Activated naive CD4-positive, alpha-beta T cell treated with anti-CD3 and anti-CD28 coated beads for 36 hours (primary cell): ENCODE measurements around the gene INSL6. TPM values are rescaled to one million over a fixed set of nuclear protein-coding genes. Genes with fewer than 3 reads are reported as not detected.
"Not testable (repeated sequence)": the region's sequence is repeated elsewhere in the genome, so short reads cannot be mapped to it uniquely, and the experiment has no call there.

ENCODE experiments used
- CTCF ChIA-PET: fragments of 350-600 bp; sonication (Branson Sonifier 250); formaldehyde crosslinking; loops from one replicate; lab custom pipeline; 2021; ENCODE audit warnings: antibody characterized with exemption; lab: Charles Lee
- DNase-seq: peaks from one replicate; pipeline ENCODE4 v3.0.0-alpha.2; 2020
- H3K27ac Mint-ChIP-seq: one replicate; pipeline ENCODE4 v1.8.0; 2021; ENCODE audit warnings: mild to moderate bottlenecking, mixed read lengths
- H3K27me3 Mint-ChIP-seq: one replicate; pipeline ENCODE4 v1.8.0; 2021; ENCODE audit warnings: low read depth, mixed read lengths
- H3K36me3 Mint-ChIP-seq: one replicate; pipeline ENCODE4 v1.8.0; 2021; ENCODE audit warnings: low read depth, mixed read lengths
- H3K4me1 Mint-ChIP-seq: one replicate; pipeline ENCODE4 v1.8.0; 2021; ENCODE audit warnings: low read depth, mixed read lengths
- H3K4me3 Mint-ChIP-seq: one replicate; pipeline ENCODE4 v1.8.0; 2021; ENCODE audit warnings: mild to moderate bottlenecking, moderate library complexity, mixed read lengths
- H3K9me3 Mint-ChIP-seq: one replicate; pipeline ENCODE4 v1.8.0; 2021; ENCODE audit warnings: mixed read lengths
- intact Hi-C: fragments of 100-400 bp; cut with micrococcal nuclease; formaldehyde crosslinking; loops from one replicate; pipeline ENCODE4 v1.15.1; 2023
- total RNA-seq, 2 experiments: library from RNA; stranded (reverse); gene quantifications; one replicate each; pipeline ENCODE4 v1.2.3, GENCODE V29; 2021

The INSL6 gene, protein sequence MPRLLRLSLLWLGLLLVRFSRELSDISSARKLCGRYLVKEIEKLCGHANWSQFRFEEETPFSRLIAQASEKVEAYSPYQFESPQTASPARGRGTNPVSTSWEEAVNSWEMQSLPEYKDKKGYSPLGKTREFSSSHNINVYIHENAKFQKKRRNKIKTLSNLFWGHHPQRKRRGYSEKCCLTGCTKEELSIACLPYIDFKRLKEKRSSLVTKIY
- not detected for total RNA-seq

DNA sequence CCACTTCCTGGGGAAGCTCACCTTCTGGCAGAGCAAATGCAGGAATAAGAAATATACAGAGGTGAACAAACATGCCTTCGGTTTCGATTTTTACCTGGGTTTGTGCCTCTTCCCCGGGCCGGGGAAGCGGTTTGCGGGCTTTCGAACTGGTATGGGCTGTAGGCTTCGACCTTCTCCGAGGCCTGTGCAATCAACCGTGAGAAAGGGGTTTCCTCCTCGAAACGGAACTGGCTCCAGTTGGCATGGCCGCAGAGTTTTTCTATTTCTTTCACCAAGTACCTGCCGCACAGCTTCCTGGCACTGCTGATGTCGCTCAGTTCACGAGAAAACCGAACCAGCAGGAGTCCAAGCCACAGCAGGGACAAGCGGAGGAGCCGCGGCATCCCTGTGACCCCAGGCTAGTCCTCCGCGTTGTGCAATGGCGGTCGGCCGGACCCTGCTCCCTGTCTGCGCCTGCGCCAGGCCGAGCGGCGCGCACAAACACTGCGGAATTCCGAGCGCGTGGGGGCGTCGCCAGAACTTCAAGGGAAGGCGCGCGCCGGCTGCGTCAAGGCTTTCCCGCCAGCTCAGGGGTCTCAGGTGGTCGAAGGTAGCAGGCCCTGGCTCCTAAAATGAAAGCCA lies at the start of gene INSL6:
Gene INSL6, minus strand, starts transcription at position 420 of the 621 bp plus-strand sequence. Its CDS starts 37 bp downstream, at position 383.
- Mint-ChIP-seq H3K36me3 (peaks cover 1% of the 10 kb centered on the region), H3K27ac (no peak within 1 kb of the TSS), H3K4me1 (peaks cover 13% of the 10 kb centered on the region), H3K9me3 (peaks cover under 1% of the 10 kb centered on the region), H3K27me3 (no peaks in the 10 kb centered on the region), H3K4me3 (no peak within 1 kb of the TSS)
- intact Hi-C loops = loop anchor here (5.0 kb wide), 2 partner anchors 137 to 647 kb away; partner anchors contain the start of gene ERMP1
- CTCF ChIA-PET = interaction anchor here (0.6 to 2.4 kb wide), 15 partner anchors 10 to 633 kb away, joined by 3 to 45 read pairs (median 6); partner anchors contain the start of genes CD274 and PDCD1LG2
- DNase-seq = no peak

DNA sequence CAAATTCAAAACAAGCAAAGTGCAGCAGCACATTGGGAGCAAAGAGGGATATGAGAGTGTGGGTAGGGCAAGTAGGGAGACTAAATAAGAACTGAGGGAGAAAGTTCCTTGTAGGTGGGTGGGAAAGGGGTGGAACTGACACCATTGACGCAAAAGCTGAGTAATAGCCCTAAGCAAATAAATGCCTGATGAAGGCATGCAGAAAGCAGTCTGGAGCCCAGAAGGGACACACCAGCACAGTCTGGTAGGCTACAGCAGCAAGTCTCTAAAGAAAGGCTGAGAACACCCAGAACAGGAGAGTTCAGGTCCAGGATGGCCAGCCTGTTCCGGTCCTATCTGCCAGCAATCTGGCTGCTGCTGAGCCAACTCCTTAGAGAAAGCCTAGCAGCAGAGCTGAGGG lies 45.8 kb upstream of the INSL6 start, which contains the start of gene INSL4:
Gene INSL4, plus strand, starts transcription at position 208 of the 400 bp plus-strand sequence. Its CDS starts 105 bp downstream, at position 313.
- intact Hi-C loops = no loop called here
- no peaks in the 10 kb centered on the region for H3K4me1 Mint-ChIP-seq
- no peak for DNase-seq
- no peaks in the 10 kb centered on the region for H3K27me3 Mint-ChIP-seq
- H3K9me3 Mint-ChIP-seq = no peaks in the 10 kb centered on the region
- no peak within 1 kb of the TSS for H3K4me3 Mint-ChIP-seq
- H3K36me3 Mint-ChIP-seq = no peaks in the 10 kb centered on the region
- CTCF ChIA-PET = no interaction called here
- no peak within 1 kb of the TSS for H3K27ac Mint-ChIP-seq

DNA sequence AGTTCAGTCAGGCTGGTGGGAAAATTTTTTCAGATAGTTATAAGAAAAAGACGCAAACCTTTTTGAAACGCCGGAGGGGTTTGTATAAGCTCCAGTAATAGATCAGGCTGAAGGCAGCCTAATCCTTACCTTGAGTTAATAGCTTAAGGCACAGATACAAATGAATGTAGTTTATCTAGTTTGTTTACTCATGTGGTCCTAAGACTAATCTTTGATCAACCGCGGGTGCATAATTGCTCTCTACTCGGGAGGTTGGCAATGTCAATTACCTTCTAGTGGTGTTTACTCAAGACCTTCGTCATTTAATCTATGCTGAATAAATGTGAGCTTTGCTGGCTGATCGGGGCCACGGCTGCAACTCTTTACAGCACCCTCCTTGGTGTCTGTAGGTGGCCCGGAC lies 45.1 kb upstream of the INSL6 start:
- CTCF ChIA-PET = no interaction called here
- H3K27me3 Mint-ChIP-seq = no peaks in the 10 kb centered on the region
- intact Hi-C loops = no loop called here

DNA sequence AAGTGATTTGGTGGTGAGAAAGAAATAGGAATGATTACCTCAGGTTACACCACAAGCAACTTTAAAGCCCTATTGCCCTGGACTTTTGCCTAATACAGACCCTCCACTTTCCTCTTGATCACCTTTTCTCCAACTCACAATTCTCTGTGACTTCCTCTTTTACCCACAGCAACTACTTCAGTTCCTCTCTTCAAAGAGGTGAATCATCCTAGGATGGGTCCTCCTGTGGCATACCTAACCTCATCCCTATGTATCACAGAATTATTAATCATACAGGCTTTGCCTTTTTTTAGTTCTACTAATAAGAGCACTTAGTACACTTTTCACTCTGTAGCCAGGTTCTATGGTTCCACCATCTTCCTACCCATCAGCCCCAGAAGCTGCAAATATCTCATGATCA lies 19.6 kb upstream of the INSL6 start:
- CTCF ChIA-PET = interaction anchor here (1.6 kb wide), 1 partner anchor 19 kb away, joined by 4 read pairs; no protein-coding TSS in a partner anchor
- no peak for DNase-seq
- no peaks in the 10 kb centered on the region for H3K36me3 Mint-ChIP-seq
- H3K9me3 Mint-ChIP-seq = peaks cover 7% of the 10 kb centered on the region
- H3K4me1 Mint-ChIP-seq = peaks cover 8% of the 10 kb centered on the region
- intact Hi-C loops = loop anchor here (5.0 kb wide), 1 partner anchor 397 kb away; no protein-coding TSS in a partner anchor
- H3K27me3 Mint-ChIP-seq = no peaks in the 10 kb centered on the region
- H3K4me3 Mint-ChIP-seq = no peak overlapping the region
- no peak overlapping the region for H3K27ac Mint-ChIP-seq

More for the DNA sequence above, 45.1 kb upstream of the INSL6 start:
- no peak for DNase-seq
- H3K4me3 Mint-ChIP-seq = no peak overlapping the region
- H3K9me3 Mint-ChIP-seq = no peaks in the 10 kb centered on the region
- H3K36me3 Mint-ChIP-seq = no peaks in the 10 kb centered on the region
- no peaks in the 10 kb centered on the region for H3K4me1 Mint-ChIP-seq
- H3K27ac Mint-ChIP-seq = no peak overlapping the region

DNA sequence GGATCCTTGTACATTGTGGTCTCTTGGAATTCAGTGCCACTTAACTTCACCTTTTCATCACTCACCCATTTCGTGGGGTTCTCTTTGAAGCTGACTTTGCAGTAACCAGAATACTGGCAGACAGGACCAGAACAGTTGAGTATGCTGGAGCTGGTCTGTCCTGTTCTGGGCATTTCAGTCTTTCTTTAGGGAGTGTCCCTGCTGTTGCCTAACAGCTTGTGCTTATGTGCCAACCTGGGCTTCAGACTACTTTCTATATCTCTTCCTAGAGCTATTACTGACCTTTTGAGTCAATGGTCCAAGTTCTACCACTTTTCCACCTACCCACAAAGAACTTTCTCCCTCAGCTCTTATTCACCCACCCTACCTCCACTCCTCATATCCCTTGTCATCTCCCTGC lies 10.0 kb upstream of the INSL6 start:
- Mint-ChIP-seq H3K27ac (no peak overlapping the region), H3K36me3 (no peaks in the 10 kb centered on the region), H3K4me1 (no peaks in the 10 kb centered on the region), H3K4me3 (no peak overlapping the region), H3K9me3 (peaks cover 4% of the 10 kb centered on the region), H3K27me3 (no peaks in the 10 kb centered on the region)
- intact Hi-C loops = no loop called here
- no peak for DNase-seq
- CTCF ChIA-PET = interaction anchor here (0.9 to 2.8 kb wide), 4 partner anchors 9 to 437 kb away, joined by 3 to 15 read pairs (median 4); no protein-coding TSS in a partner anchor

DNA sequence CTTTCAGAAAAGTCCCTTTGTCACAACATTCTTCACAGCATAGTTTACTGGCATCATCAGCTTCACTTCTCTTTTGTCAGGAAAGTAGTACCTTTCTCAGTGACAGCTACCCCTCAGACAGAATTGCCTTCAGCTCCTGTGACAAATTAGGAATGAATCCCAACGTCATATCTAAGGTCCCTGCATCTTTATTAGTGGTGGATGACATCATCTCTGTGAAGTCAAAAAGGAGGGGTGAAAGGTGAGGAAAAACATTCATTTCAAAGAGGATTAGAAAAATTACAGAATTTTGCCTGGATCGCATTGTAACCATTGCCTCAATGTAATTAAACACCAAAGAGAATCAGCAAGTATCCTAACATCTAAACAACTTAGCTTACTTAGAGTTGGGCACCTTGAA lies 7.9 kb upstream of the INSL6 start:
- Mint-ChIP-seq H3K4me1 (no peaks in the 10 kb centered on the region), H3K27me3 (no peaks in the 10 kb centered on the region), H3K27ac (no peak overlapping the region), H3K36me3 (no peaks in the 10 kb centered on the region), H3K4me3 (no peak overlapping the region), H3K9me3 (peaks cover 4% of the 10 kb centered on the region)
- DNase-seq = no peak
- intact Hi-C loops = no loop called here
- CTCF ChIA-PET = interaction anchor here (1.6 kb wide), 1 partner anchor 10 kb away, joined by 3 read pairs; no protein-coding TSS in a partner anchor

DNA sequence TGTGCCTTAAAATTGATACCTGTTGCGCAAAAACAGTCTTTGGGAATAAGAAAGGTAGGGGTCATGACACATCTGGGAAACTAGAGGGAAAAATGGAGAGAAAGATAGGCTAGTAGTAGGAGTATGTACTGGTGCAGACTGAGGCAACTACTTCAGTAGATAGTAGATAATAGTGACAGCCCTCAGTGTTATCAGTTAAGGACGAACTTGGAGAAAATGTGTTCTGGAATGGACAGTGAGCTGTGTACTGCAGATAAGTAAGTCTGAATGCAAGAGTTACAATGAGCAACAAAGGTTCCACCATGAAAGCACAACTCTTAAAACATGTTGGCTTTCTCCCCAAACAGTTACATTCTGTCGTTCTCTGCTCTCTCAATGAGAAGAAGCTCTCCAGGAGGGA lies 6.5 kb upstream of the INSL6 start:
- H3K9me3 Mint-ChIP-seq = no peaks in the 10 kb centered on the region
- CTCF ChIA-PET = interaction anchor here (0.5 to 1.5 kb wide), 3 partner anchors 9 to 233 kb away, joined by 3 to 4 read pairs (median 3); no protein-coding TSS in a partner anchor

DNA sequence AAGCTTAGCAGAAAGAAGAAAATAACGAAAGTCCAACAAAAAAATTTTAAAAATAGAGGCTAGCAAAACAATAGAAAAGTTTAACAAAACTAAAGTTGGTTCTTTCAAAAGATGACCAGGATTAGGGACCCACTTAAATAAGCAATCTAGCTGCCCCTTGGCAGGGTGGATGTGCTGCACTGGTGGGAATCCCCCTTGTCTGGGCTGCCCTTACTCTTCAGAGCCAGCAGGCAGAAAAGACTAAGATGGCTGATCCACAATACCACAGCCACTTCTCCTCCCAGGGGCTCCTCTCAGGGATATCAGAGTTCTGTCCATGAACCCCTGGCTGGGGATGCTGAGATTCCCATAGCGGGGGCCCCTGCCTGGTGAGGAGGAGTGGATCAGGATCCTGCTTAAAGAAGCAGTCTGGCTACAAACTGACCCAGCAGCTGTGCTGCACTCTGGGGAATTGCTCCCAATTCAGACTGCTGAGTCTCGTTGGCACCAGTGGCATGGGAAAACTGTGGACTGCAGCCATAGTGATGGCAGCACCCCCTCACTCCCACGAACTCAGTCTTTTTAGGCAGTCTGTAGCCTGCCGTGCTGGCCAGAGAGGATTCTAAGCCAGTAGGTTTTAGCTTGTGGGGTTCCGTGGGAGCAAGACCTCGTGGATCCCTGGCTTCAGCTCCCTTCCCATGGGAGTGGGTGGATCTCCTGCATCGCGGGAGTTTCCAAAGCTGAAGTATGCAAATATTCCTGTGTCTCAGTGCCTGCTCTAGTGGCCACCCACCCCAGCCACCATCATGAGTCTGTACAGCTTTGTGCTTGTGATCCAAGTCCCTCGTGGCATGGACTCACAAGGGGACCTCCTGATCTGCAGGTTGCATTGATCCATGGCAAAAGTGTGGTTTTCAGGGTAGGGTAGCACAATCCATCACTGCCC lies 2.9 kb upstream of the INSL6 start:
- H3K36me3 Mint-ChIP-seq = no peaks in the 10 kb centered on the region
- intact Hi-C loops = loop anchor here (5.0 kb wide), 2 partner anchors 134 to 644 kb away; partner anchors contain the start of gene ERMP1
- H3K27ac Mint-ChIP-seq = no peak overlapping the region
- peaks cover 11% of the 10 kb centered on the region for H3K4me1 Mint-ChIP-seq
- H3K9me3 Mint-ChIP-seq = no peaks in the 10 kb centered on the region
- H3K27me3 Mint-ChIP-seq = no peaks in the 10 kb centered on the region
- no peak for DNase-seq
- no peak overlapping the region for H3K4me3 Mint-ChIP-seq
- CTCF ChIA-PET = interaction anchor here (0.6 to 2.1 kb wide), 14 partner anchors 10 to 425 kb away, joined by 3 to 10 read pairs (median 4); no protein-coding TSS in a partner anchor

More for the DNA sequence above, 6.5 kb upstream of the INSL6 start:
- Mint-ChIP-seq H3K27me3 (no peaks in the 10 kb centered on the region), H3K27ac (no peak overlapping the region), H3K36me3 (no peaks in the 10 kb centered on the region), H3K4me1 (peaks cover 2% of the 10 kb centered on the region), H3K4me3 (no peak overlapping the region)
- intact Hi-C loops = no loop called here
- no peak for DNase-seq

DNA sequence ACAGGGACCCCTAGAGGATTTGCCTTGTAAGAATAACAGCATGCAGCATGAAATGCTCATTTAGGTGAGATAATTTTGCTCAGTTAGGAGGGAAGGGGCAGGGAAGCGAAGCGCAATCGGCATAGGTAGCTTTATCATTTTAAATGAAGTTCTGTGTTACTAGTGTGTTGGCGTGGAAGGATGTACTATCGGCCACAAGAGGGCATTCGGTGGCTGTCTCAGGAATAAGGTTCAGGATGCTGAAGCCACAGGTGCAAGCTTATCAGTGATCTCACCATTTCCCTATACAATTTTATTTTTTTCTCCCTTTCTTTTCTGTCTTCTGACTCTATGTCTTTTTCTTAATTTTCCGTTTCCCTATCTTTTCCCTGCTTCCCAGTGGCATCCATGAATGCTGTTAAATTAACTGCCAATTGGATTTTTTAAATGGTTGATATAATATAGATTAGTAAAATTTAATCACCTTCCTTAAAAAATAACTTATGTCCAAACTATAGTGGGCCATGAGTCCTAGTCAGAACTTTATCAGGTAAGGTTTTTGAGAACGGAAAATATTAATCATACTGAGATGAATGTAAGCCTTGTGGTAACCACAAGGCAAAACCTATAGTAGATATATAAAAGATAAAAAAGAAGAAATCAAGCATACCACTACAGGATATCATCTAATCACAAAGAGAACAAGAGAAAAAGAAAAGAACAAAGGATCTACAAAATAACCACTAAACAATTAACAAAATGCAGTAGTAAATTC lies 1.2 kb upstream of the INSL6 start:
- peaks cover 13% of the 10 kb centered on the region for H3K4me1 Mint-ChIP-seq
- no peaks in the 10 kb centered on the region for H3K9me3 Mint-ChIP-seq
- CTCF ChIA-PET = interaction anchor here (0.7 to 2.4 kb wide), 33 partner anchors 8 to 582 kb away, joined by 3 to 45 read pairs (median 5); partner anchors contain the start of genes CD274, PDCD1LG2 and PLGRKT
- no peak overlapping the region for H3K4me3 Mint-ChIP-seq
- DNase-seq = peak; percentile 79
- H3K36me3 Mint-ChIP-seq = no peaks in the 10 kb centered on the region
- intact Hi-C loops = loop anchor here (1.0 to 5.0 kb wide), 10 partner anchors 76 to 646 kb away; partner anchors contain the start of gene ERMP1
- no peaks in the 10 kb centered on the region for H3K27me3 Mint-ChIP-seq
- no peak overlapping the region for H3K27ac Mint-ChIP-seq

DNA sequence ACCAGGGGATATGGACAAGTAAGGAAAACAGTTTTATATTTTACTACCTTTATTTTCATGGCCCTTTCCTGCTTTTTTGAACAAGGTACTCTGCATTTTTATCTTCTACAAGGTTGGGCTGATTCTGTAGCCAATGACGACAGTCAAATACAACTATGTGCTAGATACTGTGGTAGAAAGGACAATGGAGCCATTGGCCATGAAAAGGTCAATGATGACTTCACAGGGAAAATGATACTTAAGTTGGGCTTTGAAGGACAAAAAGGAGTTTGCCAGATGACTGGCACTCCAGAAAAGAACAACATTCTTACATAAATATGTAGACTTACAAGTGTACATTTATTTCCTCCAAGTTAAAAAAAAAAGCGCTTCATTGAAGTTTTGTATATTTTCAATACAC lies 663 bp downstream of the INSL6 start:
- H3K9me3 Mint-ChIP-seq = peaks cover 3% of the 10 kb centered on the region
- no peak overlapping the region for H3K27ac Mint-ChIP-seq
- DNase-seq = no peak
- peaks cover 13% of the 10 kb centered on the region for H3K4me1 Mint-ChIP-seq
- H3K36me3 Mint-ChIP-seq = peaks cover 1% of the 10 kb centered on the region
- CTCF ChIA-PET = interaction anchor here (2.4 kb wide), 1 partner anchor 241 kb away, joined by 45 read pairs; no protein-coding TSS in a partner anchor
- intact Hi-C loops = loop anchor here (5.0 kb wide), 2 partner anchors 138 to 648 kb away; partner anchors contain the start of gene ERMP1
- H3K4me3 Mint-ChIP-seq = no peak overlapping the region
- H3K27me3 Mint-ChIP-seq = no peaks in the 10 kb centered on the region

DNA sequence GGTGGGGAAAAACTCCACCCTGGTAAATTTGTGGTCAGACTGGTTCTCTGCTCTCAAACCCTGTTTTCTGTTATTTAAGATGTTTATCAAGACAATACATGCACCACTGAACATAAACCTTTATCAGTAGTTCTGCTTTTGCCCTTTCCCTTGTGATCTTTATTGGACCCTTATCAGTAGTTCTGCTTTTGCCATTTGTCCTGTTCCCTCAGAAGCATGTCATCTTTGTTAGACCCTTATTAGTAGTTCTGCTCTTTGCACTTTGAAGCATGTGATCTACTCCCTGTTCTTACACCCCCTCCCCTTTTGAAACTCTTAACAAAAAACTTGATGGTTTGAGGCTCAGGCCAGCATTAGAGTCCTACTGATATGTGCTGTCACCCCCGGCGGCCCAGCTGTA lies 4.8 kb downstream of the INSL6 start:
- CTCF ChIA-PET = interaction anchor here (1.3 kb wide), 1 partner anchor 421 kb away, joined by 4 read pairs; no protein-coding TSS in a partner anchor
- H3K27ac Mint-ChIP-seq, DNase-seq, H3K9me3 Mint-ChIP-seq, H3K27me3 Mint-ChIP-seq, intact Hi-C loops, H3K4me3 Mint-ChIP-seq, H3K36me3 Mint-ChIP-seq: not testable (repeated sequence)
- peaks cover 21% of the 10 kb centered on the region for H3K4me1 Mint-ChIP-seq
